HG02840 (cell line): Measurements from ENCODE around the gene WNT5A.

Source experiments
- ATAC-seq: cut with Tn5 transposase; IDR thresholded peaks from one replicate; pipeline ENCODE4 v1.9.1; 2021; ENCODE audit warnings: mild to moderate bottlenecking, moderate library complexity, moderate number of reproducible peaks; ENCODE audit not compliant: unreplicated experiment, low FRiP score

Gene WNT5A

GRCh38 chr3:55453886-55454496 lies 33.1 kb downstream of the WNT5A start:
- no peak for ATAC-seq

GRCh38 chr3:55452886-55453285 lies 34.2 kb downstream of the WNT5A start:
- no peak for ATAC-seq

DNA sequence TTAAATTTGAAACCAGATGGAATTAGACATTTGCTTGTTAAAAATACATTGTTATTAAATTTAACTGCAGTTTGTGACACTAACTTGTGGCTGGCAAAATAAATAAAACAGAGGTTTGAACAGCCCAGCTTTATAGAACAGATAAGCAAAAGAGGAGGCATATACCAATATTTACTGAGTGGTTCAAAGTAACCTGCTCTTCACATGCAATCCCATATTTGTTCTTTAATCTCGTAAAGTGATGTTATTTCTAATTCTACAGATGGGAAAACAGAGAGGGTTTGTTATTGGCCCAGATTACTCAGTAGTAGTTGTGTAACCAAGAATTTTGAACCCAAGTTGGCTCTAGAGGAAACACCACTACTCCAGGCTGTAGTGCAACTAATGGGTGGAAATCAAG lies 37.6 kb downstream of the WNT5A start:
- no peak for ATAC-seq

GRCh38 chr3:55446850-55447249 lies 40.3 kb downstream of the WNT5A start:
- no peak for ATAC-seq

- ATAC-seq, result no peak
These were observed 41.6 kb downstream of the WNT5A start for GRCh38 chr3:55445551-55445950.

GRCh38 chr3:55443346-55443745 lies 43.8 kb downstream of the WNT5A start:
- ATAC-seq, result no peak

GRCh38 chr3:55442861-55443260 lies 44.2 kb downstream of the WNT5A start:
- no peak for ATAC-seq

DNA sequence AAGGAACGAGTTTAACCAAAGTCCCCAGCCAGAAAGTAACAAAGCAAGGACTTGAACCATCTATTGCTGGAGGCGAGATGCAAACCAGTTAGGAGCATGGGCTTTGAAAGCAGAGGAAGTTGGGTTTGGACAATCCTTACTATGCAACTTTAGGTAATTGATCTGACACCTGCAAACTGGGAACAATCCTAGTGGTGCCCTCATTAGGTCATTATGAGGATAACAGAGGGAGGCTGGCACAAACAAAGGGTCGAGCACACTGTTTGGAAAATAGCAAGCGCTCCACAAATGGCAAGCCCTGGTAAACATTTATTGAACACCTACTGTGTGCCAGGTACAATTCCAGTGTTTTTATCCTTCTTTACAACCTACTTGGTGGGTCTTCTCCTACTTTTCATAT lies 45.6 kb downstream of the WNT5A start:
- no peak for ATAC-seq

DNA sequence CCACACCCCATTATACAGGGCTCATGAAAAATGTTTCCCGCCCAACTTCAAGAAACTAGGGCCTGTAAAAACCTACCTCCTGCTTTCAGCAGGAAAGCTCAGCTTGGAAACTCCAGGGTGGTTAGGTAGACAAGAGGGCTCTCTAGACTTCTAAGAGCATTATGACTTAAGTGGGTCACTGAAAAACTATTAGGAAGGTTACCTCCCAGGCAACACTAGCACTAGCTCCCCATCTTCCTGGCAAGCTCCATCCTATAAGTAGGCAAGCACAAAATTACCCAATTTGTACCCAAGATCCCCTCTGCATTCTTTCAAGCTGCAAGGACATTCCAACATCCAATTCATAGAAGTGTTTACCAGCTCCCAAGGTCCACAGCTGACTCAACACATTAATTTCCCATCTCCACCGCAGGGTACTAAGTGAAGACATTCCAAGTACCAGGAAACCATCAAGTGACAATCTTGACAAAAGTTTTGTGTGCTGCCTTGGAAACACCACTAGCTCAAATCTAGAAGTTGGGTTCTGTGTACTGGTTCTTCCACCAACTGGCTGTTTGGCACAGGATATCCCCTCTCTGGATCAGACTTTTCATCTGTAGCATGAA lies 46.9 kb downstream of the WNT5A start:
- ATAC-seq, result no peak

GRCh38 chr3:55439657-55440056 lies 47.4 kb downstream of the WNT5A start:
- no peak for ATAC-seq

GRCh38 chr3:55436644-55437043 lies 50.5 kb downstream of the WNT5A start:
- no peak for ATAC-seq

- ATAC-seq, result no peak
These were observed 51.6 kb downstream of the WNT5A start for GRCh38 chr3:55435491-55435890.

GRCh38 chr3:55434789-55435188 lies 52.3 kb downstream of the WNT5A start:
- no peak for ATAC-seq

- no peak for ATAC-seq
These were observed 56.1 kb downstream of the WNT5A start for GRCh38 chr3:55431041-55431440.

GRCh38 chr3:55427739-55428138 lies 59.4 kb downstream of the WNT5A start:
- ATAC-seq, result no peak

DNA sequence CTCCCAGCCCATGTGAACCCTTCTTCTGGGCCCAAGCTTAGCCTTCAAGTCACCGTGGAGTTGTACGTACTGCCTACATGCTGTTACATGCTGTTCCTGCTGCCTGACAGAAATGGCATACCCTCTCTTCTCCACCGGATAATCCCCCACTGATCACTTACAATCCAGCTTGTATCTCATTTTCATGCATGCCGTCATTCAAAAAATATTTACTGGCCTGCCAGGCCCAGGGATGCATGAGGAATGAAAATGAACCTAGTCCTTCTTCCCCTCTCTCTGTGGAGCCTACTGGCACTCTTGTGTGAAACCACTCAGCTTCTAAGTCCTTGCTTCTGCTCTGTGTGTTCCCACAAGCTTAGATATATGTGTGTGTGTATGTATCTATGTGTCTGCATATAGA lies 60.6 kb downstream of the WNT5A start:
- ATAC-seq, result no peak

GRCh38 chr3:55423782-55424181 lies 63.3 kb downstream of the WNT5A start:
- no peak for ATAC-seq

GRCh38 chr3:55417211-55417610 lies 69.9 kb downstream of the WNT5A start:
- ATAC-seq, result no peak

- no peak for ATAC-seq
These were observed 70.7 kb downstream of the WNT5A start for GRCh38 chr3:55416331-55416821.
